Thyroid gland (tissue), 4 donors: ENCODE results near the gene RORC.

Experiments used
- POLR2A ChIP-seq, 2 donors: fragments of 450-650 bp; IDR thresholded peaks; one replicate each; pipeline ENCODE4 v1.6.1; 2017; ENCODE audit warnings: antibody characterized with exemption in 2 of 2, mild to moderate bottlenecking in 2 of 2, moderate library complexity in 1 of 2
- TF ChIP-seq, protein P1 (sequence below), 6 experiments: fragments of 200-600 bp in 3 of 6; fragments of 450-650 bp in 3 of 6; sonication (generic) in 3 of 6; IDR thresholded peaks; one replicate each; pipeline ENCODE4 v1.5.1; 2016 to 2019; ENCODE audit warnings: antibody characterized with exemption in 6 of 6, mild to moderate bottlenecking in 2 of 6, inconsistent platforms in 1 of 6, moderate library complexity in 1 of 6

DNA sequence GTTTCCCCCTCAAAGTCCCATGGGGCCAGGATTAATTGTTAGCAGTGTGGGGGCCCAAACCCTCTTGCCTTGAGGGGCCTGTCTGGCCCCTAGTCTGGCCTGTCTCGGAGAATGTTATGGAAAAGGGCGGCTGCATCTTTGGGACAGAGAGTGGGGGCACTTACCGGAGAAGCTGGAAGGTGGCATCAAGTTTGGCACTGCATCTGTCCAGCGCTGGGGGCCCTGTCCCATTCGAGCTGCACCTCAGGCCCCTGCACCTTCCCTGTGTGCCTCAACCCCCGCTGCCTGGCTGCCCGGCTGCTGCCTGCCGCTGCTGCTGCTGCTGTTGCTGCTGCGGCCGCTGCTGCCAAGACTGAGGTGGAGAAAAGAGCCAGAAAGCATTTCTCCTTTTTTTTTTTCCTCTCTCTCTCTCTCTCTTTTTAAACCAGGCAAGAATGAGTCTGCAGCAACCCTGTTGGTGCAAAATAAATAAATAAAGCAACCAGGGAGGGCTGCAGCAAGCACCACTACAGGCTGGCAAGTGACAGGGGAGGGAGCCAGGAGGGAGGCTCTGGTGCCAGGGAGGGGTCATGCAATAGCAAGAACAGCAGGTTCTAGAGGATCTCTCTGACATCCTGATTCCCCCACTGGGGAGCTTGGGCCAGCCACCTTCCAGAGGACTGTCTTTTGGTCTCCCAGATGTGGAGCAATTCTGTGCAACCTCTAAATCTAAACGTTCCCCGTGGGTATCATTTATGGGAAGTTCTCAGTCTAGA lies 26.4 kb downstream of the RORC start, which contains the start of gene LINGO4:
- TF ChIP-seq, protein P1, sequence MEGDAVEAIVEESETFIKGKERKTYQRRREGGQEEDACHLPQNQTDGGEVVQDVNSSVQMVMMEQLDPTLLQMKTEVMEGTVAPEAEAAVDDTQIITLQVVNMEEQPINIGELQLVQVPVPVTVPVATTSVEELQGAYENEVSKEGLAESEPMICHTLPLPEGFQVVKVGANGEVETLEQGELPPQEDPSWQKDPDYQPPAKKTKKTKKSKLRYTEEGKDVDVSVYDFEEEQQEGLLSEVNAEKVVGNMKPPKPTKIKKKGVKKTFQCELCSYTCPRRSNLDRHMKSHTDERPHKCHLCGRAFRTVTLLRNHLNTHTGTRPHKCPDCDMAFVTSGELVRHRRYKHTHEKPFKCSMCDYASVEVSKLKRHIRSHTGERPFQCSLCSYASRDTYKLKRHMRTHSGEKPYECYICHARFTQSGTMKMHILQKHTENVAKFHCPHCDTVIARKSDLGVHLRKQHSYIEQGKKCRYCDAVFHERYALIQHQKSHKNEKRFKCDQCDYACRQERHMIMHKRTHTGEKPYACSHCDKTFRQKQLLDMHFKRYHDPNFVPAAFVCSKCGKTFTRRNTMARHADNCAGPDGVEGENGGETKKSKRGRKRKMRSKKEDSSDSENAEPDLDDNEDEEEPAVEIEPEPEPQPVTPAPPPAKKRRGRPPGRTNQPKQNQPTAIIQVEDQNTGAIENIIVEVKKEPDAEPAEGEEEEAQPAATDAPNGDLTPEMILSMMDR (IDR thresholded peaks at IDR 0.05): no peak
- no peak for TF ChIP-seq POLR2A (IDR thresholded peaks at IDR 0.05)
